LHCN-M2 (cell line): ENCODE results near the gene AVEN. TPM values are rescaled to one million over a fixed set of nuclear protein-coding genes. Genes with fewer than 3 reads are reported as not detected.

Experiments used
- DNase-seq: peaks from one replicate; pipeline ENCODE4 v3.0.0-alpha.2; 2012; ENCODE audit warnings: low read depth
- total RNA-seq: library from RNA; depleted of rRNA; stranded (reverse); fragments of >200 nt; gene quantifications from 2 replicates; pipeline ENCODE4 v1.2.3, GENCODE V29; 2014

The AVEN gene
- total RNA-seq, 1 experiment from 2014 or later: 37.8 TPM

DNA sequence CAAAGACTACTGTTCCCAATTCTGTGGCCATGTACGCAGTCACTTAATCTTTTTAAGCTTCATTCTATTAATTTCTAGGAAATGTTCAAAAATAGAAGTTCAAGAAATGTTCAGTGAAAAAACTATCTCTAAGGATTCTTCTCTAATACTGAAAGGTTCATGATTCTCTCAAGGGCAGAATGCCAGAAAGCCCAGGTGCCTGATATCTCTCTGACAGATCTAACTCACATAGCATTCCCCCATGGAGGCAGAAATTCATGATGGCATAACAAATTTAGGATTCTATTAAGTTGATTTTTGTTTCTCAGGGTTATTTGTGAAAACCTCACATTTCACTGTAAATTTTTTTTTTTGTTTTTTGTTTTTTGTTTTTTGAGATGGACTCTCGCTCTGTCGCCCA is 53.3 kb downstream of the AVEN start:
- no peak for DNase-seq

DNA sequence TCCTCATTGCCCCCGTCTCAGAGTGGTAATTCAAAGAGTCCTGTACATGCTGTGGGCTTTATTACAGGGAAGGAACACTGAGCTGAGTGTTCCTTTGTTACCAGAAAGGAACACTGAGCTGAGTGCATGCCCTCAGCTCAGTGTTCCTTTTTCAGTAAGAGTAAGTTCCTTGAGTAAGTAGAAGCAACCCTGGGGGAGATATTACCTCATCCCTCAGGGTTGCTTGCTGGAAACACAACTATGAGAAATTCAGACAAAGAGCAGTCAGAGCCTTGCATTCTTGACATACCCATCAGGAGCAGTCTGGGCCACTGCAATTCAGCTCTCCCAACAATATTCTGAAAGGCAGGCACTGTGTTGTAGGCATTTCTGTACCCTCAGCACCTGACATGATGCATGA is 53.7 kb downstream of the AVEN start:
- peak; percentile 20 for DNase-seq

DNA sequence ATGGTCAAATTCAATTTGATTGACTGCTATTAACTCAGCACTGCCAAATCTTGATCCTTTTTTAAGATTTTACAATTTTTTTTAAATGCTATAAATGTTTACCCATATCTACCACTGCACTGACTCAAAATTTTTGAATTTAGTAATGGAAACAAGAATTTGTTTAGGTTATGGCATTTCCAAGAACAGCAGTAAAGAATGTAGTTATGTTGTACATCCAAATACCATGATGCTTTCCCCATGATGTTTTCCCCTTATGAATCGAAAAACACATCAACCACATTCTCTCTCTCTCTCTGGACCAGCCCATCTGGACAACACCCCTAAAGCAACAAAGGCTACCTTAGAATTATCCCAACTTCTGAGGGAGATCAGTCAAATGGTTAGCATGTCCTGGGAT is 56.5 kb downstream of the AVEN start:
- DNase-seq: no peak

DNA sequence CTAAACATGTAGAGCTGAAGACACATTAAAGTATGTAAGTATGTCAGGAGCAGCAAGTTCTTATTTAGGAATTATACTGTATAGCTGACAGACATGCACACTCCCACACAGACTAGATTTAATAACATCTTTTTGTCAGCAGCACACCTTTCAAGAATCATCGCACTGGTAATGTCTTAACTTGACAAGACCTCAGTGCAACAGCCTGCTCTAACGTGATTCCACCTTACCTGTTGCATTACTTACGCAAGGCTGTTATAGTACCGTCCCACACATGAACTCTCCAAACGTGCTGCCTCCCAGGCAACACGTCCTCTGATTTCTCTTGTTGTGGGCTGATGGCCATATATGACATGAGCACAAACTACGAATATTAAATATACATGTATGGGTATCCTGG is 58.8 kb downstream of the AVEN start:
- DNase-seq: no peak

DNA sequence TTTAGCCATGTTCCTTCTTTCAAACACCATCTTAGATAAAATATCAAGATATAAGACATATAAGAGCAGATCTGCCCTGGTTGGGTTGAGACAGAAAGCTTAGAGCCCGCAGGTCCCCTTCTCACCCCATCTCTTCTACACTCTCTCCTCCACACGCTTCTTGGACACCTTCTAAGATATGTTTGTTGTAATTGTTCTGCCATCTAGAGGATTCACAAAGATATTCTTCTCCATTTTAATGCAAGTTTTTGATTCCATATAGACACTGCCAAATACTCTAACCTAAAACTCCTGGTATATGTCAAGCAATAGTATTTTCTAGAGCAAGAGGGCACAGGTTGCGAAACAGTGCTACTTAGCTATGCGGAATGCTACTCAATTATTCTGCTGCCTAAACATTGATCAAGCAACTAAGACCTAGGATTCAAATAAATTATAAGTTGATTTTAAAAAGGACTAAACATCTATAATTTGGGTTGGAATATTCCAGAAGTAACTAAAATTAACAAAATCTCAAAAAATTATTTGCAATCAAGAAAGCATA is 63.9 kb downstream of the AVEN start:
- no peak for DNase-seq

DNA sequence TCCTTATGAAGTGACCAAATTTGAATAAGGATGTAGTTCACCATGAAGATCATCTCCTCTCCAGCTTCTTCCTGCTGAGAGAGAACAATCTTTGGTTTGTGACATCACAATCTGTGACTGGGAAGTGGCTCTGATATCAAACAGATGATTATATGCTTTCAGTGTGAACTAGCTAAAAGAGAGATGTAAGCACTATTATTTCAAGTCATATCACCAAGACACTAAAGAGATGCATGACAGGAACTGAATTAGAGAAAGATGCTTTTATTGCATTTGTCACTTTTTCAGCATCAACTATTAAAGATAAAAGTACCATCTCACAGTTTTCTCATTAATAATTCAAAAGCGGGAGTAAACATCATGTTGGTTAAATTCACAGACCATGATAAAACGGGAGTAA is 67.2 kb downstream of the AVEN start:
- no peak for DNase-seq

DNA sequence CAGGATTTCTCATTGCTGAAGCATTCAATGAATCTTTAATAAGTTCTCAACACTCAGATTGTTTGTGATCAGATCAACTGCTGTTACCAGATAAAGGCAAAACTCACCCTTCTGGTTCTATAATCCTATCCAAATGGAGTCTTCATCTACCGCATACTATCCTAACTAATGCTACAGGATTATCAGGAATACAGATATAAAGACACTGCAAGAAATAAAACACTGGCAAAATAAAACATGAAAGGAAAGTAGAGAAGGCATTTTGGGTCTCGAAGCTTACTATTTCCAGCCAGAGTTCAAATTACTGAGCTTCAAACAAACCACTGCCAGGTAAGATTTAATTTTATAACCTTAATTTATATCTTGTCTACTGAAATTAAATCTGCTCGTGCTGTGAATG is 70.2 kb downstream of the AVEN start:
- DNase-seq: no peak

DNA sequence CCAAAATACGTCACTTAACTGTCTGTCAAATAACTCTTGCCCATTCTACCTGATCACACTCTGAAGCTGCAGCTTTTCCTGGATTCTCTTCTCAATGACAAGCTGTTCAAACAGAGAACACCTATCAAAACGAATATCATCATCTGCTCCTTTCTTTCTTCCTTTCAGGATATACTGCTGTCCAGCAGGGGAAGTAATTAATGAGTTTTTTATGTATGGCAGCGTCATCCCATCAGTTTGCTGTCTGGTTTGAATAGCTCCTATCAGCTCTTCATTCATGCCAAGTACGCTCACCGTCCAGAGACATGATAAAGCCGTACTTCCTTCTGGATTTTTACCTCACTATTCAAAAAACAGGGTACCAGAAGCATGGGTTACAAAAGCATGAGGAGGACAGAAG is 70.8 kb downstream of the AVEN start, which contains the start of gene CHRM5:
Gene CHRM5, plus strand, starts transcription at position 274 of the 400 bp plus-strand sequence. CDS start 94,221 bp downstream, outside the sequence.
- no peak for DNase-seq

DNA sequence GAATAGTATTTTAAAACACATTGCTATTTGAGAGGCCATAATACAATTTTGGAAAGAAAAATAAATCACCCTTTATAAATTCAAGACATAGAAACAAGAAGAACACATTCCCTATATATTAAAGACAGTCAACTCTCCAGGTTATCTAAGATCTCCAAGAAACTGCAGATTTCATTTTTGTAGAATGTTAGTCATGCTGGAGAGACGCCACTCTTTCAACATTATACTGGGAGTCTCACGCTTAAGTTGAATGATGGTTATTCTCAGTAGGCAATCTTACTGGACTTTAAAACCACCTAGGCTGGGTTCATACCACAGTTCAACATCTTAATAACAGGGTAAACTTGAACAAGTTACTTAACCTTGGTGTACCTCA is 74.4 kb downstream of the AVEN start:
- no peak for DNase-seq

DNA sequence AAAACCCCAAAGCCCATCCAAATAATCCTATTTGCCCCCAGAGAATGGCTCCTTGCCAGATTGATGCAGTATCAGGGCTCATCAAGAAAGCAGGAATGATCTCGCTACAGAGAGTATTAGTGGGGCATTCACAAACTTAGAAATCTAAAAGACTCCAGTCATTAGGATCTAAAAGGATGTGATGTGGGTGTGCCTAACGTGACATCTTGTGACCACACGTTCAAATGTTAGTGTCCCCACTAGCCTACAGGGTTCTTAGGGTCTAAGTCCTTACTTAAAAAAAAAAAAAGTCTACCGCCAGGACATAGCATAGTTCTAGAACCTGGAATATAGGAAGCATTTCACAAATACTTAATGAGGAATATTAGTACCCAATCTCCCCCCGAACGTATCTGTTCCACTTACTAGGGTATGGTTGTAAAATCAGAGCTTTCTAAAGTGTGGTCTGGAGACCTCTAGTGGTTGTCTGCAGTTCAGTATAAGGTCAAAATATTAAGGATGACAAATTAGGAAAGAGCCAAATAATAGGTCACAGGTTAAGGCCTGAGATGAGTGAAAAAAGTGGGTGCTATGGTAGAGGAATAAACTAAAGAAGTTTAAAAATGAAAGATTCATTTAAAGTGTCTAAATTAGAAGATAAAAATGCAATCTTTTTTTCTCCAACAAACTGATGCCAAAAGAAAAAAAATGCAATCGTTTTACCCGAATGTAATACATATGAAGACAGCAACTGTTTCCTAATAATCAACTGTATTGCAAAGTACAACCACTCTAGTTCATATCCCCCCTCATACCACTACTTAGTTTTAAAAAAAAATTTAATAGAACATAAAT is 75.0 kb downstream of the AVEN start:
- peak; percentile 43 for DNase-seq

DNA sequence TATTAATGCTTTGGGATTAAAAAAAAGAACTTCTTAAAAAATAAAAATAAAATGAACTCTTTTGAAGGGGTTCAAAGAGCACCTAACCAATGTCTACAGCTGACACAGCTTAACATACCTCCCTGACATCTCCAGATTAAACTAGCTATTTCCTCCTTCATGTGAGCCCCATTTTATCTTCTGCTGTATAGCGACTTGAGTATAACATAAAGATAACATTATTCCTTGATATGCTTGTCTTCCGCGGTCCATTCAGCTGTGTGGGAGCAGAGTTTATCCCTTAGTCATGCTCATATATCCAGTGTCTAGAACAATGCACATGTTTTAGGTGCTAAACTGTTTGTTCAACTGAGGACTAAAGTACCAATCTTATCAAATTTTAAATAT is 78.5 kb downstream of the AVEN start:
- no peak for DNase-seq

DNA sequence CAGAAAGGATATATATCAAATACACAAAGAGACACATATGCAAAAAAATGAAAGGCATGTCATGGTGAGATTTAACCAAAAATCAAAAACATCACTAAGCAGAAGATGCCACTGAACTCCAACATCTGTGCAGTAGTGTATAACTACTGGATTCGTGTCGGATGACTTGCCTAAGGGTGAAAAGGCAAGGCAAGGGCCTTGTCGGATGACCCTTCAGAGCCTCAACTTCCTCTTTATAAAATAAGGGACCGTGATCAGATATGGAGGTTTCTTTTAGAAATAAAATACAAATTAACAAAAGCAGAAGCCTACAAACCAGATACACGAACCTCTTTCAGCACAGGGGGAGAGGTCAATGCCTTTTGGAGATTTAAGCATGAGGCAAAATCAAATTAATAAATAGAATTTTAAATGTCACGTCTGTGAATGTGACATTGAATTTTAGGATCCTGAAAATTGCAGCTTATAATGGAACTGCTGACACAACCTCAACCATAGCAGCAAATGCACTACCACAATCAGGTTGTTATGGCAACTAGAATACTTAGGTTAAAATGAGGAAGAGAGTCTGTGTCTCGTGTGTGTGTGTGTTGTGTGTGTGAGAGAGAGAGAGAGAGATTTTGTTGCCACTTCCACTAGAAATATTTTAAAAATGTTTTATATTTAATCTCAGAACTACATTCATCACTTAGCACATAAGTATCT is 79.0 kb downstream of the AVEN start:
- no peak for DNase-seq

DNA sequence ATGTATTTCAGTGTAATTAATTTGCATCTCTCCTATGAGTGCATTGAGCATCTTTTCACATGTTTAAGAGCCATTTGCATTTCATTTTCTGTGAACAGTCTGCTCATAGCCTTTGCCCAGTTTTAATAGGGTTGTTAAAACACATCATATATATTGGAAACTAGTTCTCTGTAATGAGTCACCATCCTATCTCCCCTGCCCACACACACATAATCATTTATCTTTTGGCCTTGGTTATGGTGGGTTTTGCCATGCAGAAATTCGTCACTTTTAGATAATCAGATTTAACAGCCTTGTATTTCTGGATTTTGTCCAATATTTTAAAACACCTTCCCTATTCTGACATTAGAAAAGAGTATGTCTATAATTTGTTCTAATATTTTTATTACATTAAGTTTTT is 82.6 kb downstream of the AVEN start:
- no peak for DNase-seq

DNA sequence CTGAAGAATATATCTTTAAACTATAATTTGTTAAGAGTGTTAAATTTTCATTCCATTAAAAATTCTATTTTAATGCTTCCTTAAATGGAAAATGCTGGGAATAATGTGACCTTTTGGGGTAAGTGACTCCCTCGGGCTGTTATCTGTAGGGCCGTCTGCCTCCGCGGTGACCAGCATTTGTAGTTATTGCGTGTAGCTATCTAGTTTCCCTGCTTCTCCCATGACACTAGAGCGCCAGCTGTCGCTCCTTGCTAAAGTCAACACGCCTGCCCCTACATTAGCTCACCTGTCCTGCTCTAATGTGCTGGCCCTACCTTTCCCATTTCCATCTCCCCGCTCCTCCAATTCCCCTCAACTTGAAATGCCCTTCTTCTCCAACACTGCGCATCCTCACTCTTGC is 83.1 kb downstream of the AVEN start:
- DNase-seq: no peak

DNA sequence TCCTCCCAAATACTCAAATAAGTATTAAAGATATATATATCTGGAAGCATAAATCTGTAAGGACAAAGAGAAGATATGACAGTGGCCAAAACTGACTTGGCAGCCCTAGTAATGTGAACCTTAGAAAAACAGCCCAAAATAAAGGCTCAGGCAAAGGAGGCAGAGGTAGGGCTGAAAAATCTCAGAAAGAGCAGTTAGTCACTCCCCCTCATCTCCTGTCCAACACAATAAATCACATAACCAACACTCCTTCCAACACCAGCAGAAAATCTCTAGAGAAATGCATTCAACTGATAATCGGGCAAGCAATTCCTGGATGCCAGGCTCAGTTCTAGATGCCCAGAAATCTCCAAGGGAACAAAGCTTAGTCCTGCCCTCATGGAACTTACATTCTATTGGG is 92.9 kb downstream of the AVEN start:
- no peak for DNase-seq

DNA sequence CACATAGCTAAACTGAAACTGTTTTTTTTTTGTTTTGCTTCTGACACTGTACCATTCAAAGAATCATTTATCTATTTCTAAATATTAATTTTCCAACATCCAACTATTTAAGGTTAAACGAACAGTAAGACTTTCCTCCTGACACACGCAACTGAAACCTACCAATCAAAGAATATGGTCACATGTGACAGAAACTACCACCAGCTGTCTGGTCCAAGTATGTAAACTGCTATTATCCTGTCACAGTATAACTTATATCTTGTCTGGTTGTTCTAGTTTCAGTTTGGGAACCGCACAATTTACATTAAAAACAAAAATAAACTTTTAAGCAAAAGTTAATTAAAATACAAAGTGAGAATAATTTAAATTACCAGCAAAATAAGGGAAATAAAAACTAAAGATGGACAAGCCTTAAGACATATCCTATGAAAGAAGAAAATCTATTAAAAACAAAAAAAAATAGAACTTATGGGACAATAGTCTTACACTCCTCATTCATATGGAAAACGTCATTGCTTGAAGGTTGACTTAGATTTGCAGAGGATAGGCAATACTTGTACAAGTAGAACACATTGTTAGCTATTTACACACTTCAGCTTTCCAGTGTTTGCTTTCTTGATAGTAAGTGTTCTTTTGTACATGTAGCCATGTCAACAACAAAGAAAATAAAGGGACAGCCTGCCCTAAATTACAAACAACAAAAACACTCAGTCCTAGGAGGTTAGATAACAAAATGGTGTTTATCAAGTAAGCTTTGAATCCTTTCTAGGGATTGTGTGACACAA is 97.5 kb downstream of the AVEN start:
- no peak for DNase-seq

DNA sequence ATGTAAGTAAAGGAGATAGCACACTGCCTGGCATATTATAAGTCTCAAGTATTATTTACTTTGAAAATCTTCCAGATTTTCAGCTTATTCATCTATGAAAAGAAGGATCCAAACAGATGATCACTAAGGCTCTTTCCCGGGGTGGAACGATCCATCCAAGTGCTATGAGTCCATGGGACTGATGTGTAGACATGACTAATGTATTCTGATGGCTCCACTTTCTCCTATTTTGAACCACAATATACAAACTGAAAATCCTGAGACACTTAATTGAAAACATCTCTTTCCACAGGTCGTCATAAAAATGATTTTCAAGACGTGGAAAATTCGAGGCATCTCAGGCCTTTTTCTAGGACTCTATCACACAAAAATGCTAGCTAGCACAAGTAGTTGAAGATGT is 104.1 kb downstream of the AVEN start:
- DNase-seq: peak; percentile 58

DNA sequence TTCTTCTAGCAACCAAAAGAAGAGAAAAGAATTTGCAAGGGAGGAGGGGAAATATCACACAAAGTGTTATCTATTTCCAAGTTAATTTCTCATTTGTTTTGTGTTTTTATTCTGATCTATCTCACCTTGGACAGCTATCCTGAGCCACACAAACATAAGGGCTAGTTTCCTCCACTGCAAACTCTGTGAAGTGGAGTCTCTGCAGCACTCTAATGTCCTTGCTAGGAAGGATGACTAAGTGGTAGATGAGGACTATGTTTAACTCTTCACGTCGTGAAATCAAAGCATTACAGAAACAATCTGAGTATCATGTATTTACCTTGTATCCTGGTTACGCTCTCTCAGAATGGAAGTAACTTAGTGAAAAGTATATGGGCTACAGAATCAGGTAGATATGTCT is 104.6 kb downstream of the AVEN start:
- peak; percentile 13 for DNase-seq

DNA sequence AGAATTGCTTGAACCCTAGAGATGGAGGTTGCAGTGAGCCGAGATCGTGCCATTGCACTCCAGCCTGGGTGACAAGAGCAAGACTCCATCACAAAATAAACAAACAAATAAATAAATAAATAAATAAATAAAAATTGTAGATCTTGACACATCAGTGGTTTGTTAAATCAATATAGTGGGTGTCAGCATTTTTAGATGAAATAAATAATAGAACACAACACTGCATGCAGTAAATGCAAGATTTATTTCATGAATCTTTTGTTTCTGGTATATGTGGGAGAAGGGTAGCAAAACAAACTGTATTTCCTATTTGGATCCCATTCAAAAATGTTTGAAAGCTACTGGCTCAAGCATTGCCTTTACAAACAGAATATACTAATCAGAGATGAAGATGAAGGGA is 106.3 kb downstream of the AVEN start:
- DNase-seq: no peak

DNA sequence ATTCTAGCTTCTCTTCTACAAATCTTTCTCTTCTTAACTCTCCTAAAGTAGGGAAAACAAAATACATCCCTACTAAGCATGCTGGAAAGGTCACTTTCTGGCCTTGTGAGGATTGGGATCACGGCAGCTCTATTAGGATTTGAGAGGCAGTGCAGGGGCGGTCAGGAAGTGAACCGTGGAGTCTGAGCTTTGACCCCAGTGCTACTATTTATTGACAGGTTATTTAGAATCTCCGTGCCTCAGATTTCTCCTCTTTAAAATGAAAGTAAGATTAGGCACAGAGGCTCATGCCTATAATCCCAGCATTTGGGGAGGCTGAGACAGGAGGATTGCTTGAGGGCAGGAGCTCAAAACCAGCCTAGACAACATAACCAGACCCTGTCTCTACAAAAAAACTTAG is 112.7 kb downstream of the AVEN start:
- no peak for DNase-seq

DNA sequence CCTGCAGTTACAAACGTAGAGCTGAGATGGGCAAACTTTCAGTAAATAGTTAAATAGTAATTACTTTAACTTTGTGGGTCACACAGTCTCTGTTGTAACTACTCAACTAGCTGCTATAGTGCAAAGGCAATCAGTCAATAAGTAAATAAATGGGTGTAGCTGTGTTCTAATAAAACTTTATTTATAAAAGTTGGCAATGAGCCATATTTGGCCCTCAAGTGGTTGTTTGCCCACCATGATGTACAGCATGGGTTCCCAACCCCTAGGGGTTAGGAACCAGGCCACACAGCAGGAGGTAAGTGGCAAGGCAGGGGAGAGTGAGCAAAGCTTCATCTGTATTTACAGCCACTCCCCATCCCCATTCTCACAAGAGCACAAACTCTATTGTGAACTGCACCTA is 115.6 kb downstream of the AVEN start:
- DNase-seq: no peak
